ENCODE results near the gene FSTL5. TPM values are rescaled to one million over a fixed set of nuclear protein-coding genes. Genes with fewer than 3 reads are reported as not detected.
"Not testable (repeated sequence)": the region's sequence is repeated elsewhere in the genome, so short reads cannot be mapped to it uniquely, and the experiment has no call there.

FSTL5 gene
- total RNA-seq, 2 donors from 2014 or later = not detected

GRCh38 chr4:162116095-162116779 is 47.6 kb downstream of the FSTL5 start:
- Histone ChIP-seq H3K4me1 (no peaks in the 10 kb centered on the region), H3K36me3 (no peaks in the 10 kb centered on the region), H3K9me3 (no peaks in the 10 kb centered on the region), H3K4me3 (no peak overlapping the region), H3K27ac (no peak overlapping the region), H3K27me3 (no peaks in the 10 kb centered on the region)
- TF ChIP-seq, protein P1, sequence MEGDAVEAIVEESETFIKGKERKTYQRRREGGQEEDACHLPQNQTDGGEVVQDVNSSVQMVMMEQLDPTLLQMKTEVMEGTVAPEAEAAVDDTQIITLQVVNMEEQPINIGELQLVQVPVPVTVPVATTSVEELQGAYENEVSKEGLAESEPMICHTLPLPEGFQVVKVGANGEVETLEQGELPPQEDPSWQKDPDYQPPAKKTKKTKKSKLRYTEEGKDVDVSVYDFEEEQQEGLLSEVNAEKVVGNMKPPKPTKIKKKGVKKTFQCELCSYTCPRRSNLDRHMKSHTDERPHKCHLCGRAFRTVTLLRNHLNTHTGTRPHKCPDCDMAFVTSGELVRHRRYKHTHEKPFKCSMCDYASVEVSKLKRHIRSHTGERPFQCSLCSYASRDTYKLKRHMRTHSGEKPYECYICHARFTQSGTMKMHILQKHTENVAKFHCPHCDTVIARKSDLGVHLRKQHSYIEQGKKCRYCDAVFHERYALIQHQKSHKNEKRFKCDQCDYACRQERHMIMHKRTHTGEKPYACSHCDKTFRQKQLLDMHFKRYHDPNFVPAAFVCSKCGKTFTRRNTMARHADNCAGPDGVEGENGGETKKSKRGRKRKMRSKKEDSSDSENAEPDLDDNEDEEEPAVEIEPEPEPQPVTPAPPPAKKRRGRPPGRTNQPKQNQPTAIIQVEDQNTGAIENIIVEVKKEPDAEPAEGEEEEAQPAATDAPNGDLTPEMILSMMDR (IDR thresholded peaks at IDR 0.05) = no peak
- no peak for DNase-seq (ENCODE audit: low spot score)

DNA sequence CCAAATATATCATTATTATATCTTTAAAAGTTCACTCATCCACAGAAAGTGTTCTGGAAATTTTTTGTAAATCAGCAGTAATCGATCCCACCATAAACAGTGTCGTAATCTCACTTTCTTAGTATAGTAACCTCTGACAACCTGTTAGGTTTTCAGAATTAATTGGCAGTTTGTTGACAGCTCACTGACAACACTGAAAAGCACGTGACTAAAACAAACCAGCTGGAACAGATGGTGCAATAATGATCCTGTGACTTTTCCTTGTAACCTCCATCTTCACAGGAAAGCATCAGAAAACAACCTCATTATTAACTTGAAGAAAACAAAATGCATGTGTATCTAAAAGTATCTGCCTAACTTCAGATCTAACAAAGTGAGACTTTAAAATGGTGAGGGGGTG is 48.5 kb downstream of the FSTL5 start:
- Histone ChIP-seq H3K36me3 (no peaks in the 10 kb centered on the region), H3K9me3 (no peaks in the 10 kb centered on the region), H3K4me3 (no peak overlapping the region), H3K27ac (no peak overlapping the region), H3K4me1 (no peaks in the 10 kb centered on the region), H3K27me3 (no peaks in the 10 kb centered on the region)
- TF ChIP-seq, protein P1 (IDR thresholded peaks at IDR 0.05) = no peak
- DNase-seq (ENCODE audit: low spot score) = no peak

GRCh38 chr4:162111078-162111477 is 52.7 kb downstream of the FSTL5 start:
- Histone ChIP-seq H3K36me3 (no peaks in the 10 kb centered on the region), H3K27ac (no peak overlapping the region), H3K9me3 (no peaks in the 10 kb centered on the region), H3K4me1 (no peaks in the 10 kb centered on the region), H3K4me3 (no peak overlapping the region), H3K27me3 (no peaks in the 10 kb centered on the region)
- no peak for DNase-seq (ENCODE audit: low spot score)
- TF ChIP-seq, protein P1 (IDR thresholded peaks at IDR 0.05) = no peak

DNA sequence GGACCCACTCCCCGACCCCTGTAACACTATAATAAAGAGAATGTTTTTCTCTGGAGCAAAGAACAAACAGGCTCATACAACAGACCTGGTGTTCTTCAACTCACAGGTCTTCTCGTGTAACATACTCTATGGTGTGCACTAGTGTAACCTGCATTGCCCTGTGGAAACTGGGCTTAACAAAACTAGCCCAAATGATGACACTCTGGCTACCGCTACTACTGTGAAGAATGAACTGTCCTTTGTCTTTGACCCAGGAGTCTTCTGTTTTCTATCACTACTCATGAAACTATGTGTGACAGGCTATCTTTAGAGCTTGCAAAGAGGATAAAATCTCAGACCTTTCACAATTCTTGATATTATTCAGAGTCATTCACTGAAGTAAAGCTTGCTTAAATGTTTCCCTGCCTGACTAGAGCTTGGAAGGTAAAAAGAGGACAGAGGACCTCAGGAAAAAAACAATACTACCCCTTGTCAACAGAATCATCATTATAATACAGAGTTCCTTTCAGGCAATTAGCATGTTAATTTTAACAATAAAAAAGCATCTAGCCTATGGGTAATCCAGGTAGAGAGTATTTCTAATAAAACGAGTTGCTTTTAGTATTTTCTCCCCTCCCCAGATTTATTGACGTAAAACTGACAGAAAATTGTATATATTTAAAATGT is 59.2 kb downstream of the FSTL5 start:
- TF ChIP-seq, protein P1 (IDR thresholded peaks at IDR 0.05) = no peak
- DNase-seq (ENCODE audit: low spot score) = no peak
- Histone ChIP-seq H3K4me3 (no peak overlapping the region), H3K27me3 (no peaks in the 10 kb centered on the region), H3K36me3 (no peaks in the 10 kb centered on the region), H3K27ac (no peak overlapping the region), H3K4me1 (no peaks in the 10 kb centered on the region), H3K9me3 (no peaks in the 10 kb centered on the region)

DNA sequence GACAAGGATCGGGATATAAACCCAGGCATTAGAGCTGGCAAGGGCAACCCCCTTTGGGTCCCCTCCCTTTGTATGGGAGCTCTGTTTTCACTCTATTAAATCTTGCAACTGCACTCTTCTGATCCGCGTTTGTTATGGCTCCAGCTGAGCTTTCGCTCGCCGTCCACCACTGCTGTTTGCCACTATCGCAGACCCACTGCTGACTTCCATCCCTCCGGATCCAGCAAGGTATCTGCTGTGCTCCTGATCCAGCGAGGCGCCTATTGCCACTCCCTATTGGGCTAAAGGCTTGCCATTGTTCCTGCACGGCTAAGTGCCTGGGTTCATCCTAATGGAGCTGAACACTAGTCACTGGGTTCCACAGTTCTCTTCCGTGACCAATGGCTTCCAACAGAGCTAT is 59.9 kb downstream of the FSTL5 start:
- not testable (repeated sequence) for H3K36me3 ChIP-seq; H3K27ac ChIP-seq; H3K4me3 ChIP-seq; H3K4me1 ChIP-seq; H3K9me3 ChIP-seq; H3K27me3 ChIP-seq; DNase-seq (ENCODE audit: low spot score)

DNA sequence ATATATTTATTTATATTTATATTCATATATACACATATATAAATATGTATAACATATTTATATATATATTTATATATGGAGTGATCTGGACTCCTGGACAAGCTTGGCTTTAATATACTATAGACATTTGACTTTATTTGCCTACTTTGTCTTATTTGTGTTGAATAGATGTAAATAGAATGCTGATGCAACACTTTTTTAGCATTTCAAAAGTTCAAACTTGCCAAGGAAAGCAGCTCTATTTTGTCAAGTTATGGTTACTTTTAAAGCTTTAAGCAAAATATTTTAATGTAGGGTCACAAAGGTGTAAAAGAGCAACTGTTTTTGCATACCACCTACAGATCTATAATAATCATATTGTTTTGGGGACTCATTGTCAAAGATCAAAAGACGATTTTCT is 61.1 kb downstream of the FSTL5 start:
- Histone ChIP-seq H3K9me3 (no peaks in the 10 kb centered on the region), H3K4me1 (no peaks in the 10 kb centered on the region), H3K27ac (no peak overlapping the region), H3K4me3 (no peak overlapping the region), H3K27me3 (no peaks in the 10 kb centered on the region), H3K36me3 (no peaks in the 10 kb centered on the region)
- DNase-seq (ENCODE audit: low spot score) = no peak
- TF ChIP-seq, protein P1 (IDR thresholded peaks at IDR 0.05) = no peak
